NCI-H2029 (cell line): Measurements from ENCODE around the gene CAPN5.
"Not testable (repeated sequence)": the region's sequence is repeated elsewhere in the genome, so short reads cannot be mapped to it uniquely, and the experiment has no call there.

Source experiments
- DNase-seq: peaks from one replicate; lab custom pipeline; 2025; lab: John Stamatoyannopoulos, UW

CAPN5 gene

DNA sequence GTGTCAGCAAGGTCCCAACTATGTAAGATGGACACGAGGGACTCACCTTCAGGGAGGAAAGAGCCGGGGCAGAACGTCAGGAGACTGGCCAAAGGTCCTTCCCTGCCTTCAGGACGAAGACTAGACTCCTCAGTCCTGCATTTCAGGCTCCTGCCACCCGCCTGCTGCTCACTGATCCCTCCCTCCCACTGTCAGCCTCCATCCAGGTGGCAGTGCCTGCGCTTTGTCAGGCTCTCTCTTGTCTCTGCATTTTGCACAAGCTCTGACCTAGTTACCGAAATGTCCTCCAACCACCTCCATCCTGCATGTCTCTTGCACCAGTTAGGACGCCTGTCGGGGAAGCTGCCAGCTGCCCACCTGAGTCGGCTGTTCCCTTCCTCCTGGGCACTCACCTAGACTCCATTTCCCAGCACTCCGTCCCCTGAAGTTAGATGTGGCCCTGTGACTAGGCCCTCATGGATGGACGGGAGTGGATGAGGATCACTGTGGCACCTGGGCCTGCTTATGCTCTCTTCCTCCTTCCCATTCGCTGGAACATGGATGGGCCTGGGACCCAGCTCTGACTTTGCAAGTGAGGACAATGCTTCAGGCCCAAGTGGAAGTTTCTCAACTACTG lies 24.6 kb upstream of the CAPN5 start:
- no peak for DNase-seq

DNA sequence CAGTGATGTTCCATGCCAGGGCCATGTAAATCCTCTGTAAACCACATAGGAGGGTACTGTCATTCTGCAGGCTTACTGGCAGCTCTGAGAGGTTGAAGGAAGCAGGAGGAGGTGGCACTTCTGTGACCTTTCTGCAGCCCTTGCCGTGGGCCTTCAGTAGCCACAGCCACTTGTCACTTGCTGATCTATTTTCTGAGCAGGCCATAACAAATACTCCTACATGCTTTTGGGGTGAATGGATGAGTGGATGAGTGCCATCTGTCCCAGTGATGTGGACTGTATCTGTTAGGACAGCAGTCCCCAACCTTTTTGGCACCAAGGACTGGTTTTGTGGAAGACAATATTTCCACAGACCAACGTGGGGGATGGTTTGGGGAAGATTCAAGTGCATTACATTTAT lies 22.4 kb upstream of the CAPN5 start:
- DNase-seq, result no peak

DNA sequence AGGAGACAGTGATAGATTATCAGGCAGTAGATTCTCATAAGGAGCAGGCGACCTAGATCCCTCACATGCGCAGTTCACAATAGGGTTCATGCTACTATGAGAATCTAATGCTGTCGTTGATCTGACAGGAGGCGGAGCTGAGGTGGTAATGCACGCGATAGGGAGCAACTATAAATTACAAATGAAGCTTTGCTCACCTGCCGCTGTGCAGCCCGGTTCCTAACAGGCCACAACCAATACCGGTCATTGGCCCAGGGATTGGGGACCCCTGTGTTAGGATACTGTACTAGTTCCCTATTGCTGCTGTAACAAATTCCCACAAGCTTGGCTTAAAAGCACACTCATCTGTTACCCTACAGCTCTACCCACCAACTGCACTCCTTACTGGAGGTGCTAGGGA lies 21.9 kb upstream of the CAPN5 start:
- no peak for DNase-seq

DNA sequence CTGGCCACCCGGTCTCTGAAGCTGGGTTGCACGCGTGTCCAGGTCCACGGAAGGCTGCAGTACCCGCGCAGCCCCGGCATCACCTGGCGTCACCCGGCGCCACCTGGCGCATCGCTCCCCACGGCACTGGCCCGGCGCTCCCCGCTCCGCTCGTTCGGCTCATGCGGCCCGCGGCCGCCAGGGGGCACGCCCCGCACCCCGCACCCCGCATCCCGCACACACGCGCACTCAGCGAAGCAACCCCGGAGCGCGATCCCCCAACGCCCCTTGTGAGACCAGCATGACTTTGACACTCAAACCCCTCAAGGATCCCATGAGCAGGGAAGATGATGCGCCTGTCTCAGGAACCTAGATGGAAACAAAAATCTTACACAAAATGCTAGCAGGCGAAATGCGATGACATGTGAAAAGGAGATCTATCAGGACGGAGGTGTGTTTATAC lies 20.7 kb upstream of the CAPN5 start:
- DNase-seq, result no peak

DNA sequence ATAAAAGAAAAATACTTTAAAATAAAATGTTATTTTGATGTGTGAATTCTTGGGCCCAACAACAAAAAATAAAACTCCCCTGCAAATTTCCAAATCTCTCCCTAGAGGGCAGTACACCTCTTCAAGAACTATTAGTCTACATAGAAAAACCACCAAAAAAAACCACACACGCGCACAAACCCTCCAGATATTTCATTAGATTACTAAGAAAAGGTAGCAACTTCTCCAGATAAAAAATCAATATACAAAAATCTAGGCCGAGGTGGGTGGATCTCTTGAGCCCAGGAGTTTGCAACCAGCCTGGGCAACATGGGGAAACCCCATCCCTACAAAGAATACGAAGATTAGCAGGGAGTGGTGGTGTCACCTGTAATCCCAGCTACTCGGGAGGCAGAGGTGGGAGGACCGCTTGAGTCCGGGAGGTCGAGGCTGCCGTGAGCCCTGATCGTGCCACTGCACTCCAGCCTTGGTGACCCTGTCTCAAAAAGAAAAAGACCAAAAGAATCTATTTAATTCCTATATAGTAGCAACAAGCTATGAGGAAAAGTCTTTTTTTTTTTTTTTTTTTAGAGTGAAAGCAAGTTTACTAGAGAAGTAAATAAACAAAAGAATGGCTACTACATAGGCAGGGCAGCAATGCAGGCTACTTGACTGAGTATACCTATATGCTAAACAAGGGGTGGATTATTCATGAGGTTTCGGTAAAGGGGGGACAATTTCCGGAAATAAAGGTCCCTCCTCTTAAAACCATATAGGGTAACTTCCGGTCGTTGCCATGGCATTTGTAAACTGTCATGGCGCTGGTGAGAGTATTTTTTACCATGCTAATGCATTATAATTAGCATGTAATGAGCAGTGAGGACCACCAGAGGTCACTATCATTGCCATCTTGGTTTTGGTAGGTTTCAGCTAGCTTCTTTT lies 19.5 kb upstream of the CAPN5 start:
- DNase-seq, result peak; percentile 95

DNA sequence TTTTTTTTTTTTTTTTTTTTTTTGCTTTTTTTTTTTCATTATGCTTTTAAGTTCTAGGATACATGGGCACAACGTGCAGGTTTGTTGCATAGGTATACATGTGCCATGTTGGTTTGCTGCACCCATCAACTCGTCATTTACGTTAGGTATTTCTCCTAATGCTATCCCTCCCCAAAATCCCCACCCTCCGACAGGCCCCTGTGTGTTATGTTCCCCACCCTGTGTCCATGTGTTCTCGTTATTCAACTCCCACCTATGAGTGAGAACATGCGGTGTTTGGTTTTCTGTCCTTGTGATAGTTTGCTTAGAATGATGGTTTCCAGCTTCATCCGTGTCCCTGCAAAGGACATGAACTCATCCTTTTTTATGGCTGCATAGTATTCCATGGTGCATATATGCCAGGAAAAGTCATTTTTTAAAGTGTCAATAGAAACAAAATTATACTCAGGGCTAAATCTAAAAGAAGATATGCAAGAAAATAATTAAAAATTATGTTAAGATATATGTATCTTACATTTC lies 18.8 kb upstream of the CAPN5 start:
- not testable (repeated sequence) for DNase-seq

DNA sequence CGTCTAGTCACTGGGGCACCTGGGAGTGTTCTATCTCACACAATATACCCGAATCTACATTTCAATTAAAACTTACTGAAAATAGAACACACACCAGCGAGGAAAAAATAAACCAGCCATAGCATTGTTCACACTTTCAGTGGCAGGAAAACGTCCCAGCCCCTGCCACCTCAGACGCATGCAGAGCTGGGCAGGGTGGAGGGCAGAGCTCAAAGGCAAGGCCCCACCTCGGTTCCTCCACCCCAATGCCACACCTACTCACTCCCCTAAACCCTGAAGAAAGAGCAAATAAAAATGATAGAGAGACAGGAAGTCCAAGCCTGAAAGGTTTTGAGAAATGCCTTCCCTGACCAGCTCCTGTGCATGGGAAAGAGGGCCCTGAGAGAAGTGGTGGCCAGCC lies 17.7 kb upstream of the CAPN5 start:
- DNase-seq, result no peak

DNA sequence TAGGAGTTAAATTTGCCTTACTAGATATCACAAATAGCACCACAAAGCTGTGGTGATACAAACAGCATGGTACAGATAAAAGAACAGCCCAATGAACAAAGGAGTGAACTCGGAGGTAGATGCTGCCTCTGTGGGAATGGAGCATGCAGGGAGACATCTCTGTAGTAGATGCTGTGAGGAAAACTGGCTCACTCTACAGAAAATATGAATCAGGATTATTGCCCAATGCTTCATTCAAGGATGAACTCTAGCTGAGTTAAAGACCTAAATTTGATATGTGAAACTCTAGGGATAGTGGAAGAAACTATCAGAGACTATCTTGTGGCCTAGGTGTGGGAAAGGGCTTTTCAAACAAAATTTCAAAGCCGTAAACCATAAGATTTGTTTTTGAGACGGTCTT lies 15.3 kb upstream of the CAPN5 start:
- no peak for DNase-seq

DNA sequence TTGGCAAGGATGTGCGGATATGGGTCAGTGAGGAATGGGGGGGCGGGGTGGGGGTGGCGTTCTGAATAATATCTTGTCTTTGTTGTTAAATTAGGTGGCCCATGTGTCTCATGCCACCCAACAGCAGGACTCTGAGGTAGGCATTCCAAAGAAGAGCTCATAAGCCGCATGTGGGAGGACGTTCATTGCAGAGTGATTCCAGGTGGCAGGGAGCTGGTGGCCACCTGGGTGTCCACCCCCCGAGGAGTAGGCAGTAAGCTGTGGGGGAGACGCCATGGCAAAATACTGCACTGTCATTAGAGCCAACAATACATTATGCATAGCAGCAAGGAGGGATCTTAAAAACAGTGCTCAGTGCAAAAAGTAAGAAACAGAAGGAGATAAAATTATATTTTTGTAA lies 14.3 kb upstream of the CAPN5 start:
- DNase-seq, result no peak

DNA sequence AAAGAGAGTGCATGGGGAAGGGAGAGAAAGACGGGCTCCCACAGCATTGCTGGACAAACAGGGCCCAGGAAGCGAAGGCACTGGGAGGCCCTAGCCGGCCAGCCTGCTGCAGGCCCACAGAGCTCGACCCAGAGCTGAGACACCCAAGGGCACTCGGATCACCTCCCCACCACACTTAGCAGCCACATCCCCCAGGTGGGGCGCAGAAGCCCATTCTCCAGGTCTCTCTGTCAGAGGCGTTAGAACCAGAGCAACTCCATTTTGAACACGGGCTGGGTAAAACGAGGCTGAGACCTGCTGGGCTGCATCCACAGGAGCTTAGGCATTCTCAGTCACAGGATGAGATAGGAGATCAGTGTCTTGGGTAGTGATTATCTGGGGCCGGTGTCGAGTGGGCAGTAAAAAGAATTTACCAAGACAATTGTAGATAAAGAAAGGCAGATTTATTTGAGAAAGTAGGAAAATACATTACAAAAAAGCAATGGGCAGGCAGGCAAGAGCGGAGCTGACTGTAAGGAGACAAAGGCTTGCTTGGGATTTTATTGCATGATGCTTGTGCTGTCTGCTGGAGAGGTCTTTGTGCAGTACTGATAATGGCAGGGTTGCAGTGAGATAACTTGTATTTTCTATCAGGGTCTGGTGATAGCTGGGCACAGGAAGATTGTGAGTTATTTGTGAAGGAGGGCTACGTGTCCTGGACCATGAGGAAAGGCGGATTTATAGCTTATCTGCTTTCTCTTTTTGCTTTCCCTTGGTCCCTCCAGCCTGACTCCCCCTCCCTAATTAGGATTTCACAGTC lies 13.4 kb upstream of the CAPN5 start:
- no peak for DNase-seq

DNA sequence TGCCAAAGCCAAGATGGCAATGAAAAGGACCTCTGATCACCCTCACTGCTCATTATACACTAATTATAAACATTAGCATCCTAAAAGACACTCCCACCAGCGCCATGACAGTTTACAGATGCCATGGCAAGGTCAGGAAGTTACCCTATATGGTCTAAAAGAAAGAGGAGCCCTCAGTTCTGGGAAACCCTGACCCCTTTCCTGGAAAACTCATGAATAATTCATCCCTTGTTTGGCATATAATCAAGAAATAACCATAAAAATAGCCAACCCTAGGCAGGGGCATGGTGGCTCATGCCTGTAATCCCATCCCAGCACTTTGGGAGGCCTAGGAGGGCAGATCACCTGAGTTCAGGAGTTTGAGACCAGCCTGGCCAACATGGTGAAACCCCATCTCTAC lies 12.7 kb upstream of the CAPN5 start:
- DNase-seq, result no peak

DNA sequence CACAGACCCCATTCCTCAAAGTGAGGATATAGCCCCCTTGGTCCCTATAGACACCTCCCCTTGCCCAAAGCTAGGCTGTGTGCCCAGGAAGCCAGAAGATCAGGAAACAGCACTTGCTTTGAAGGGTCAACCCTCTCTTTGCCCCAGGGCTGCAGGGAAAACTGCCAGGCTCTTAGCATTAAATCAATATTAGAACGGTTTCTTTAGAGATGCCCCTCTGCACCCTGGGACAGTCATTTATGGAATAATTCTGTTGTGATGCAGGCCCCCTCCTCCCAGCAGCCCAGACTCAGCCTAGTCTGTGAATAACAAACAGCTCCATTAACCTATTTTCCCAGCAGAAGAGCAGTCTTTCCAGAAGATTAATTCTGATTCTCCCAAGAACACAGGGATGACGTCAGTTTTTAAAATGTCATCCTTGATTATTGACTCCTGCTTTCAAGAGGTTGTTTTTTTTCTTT lies 11.6 kb upstream of the CAPN5 start:
- peak; percentile 64 for DNase-seq

DNA sequence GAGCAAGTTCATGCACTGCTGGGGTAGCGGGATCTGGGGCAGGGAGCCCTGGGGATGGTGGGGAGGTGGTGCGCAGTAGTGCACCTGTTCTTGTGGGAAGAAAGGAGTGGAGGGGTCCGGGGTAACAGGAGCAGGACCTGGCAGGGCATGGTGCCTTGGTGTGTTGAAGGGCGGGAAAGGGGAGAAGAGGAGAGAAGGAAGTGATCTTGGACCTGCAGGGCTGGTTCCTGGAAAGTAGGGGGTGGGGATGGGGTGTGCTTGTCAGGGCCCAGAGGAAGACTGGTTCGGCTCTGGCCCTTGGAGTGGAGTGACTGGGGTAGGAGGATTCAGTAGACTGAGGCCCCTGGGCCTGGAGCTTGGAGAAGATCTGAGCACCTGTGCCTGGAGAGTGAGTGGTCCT lies 10.9 kb upstream of the CAPN5 start:
- DNase-seq, result no peak

DNA sequence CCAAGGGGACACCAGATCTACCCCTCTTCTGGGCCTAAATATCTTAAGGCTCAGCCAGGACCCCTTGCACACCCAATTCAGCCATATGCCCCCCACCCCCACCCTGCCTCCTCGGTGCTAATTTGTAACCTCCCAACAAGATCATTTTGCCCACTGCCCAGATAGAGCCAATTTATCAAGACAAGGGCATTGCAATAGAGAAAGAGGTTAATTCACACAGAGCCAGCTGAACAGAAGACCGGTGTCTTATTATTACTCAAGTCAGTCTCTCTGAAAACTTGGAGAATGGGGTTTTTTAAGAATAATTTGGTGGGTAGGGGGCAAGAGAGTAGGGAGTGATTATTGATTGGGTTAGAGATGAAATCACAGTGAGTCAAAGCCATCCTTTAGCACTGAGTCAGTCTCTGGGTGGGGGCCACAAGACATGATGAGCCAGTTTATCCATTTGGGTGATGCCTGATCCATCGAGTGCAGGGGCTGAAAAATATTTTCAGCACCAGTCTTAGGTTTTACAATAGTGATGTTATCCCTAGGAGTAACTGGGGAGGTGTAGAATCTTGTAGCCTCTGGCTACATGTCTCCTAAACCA lies 9.9 kb upstream of the CAPN5 start:
- DNase-seq, result no peak

DNA sequence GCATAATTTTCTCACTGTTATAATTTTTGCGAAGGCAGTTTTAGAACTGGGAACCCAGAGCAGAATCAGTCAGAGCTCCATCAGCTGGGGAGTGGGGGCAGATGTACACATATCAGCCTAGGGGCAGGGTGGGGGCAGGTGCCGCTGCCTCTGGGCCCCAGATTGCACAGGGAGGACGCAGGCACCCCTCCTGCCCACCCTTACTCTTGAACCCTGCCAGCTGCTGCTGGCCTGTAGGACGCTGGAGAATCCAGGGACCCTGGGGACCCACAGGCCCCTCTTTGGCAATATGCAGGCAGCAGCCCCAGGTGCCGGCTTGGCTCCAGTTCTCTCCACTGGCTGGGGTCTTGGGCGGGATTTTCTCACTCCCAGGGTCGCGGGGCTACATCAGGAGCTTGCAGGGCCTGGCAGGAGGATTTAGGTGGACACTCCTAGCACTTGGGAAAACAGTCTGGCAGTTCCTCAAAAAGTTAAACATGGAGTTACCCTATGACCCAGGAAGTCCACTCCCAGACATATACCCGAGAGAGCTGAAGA lies 8.8 kb upstream of the CAPN5 start:
- DNase-seq, result no peak

DNA sequence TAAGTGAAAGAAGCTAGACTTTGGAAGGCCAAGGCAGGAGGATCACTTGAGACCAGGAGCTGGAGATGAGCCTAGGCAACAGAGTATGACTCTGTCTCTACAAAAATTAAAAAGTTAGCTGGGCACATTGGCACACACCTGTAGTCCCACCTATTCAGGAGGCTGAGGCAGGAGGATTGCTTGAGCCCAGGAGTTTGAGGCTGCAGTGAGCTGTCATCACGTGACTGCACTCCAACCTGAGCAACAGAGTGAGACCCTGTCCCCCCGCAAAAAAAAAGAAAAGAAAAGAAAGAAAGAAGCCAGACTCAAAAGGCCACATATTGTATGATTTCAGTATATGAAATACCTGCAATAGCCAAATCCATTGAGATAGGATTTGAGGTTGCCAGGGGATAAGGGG lies 7.9 kb upstream of the CAPN5 start:
- DNase-seq, result no peak

DNA sequence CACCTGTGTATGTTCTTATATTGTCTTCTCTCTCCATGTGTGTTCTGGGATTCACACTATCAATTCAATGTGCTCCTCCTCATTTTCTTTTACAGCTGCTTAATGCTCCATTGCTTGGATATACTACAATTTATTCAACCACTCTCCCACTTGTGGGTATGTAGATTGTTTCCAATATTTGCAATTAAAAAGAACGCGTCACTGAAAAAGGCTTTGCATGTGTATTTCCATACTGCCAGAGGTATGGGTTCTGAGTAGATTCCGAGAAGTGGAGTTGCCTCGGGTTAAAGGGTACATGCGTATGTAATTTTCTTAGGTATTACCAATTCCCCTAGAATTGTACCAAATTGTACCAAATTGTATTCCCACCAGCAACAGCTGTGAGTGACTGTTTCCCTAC lies 7.0 kb upstream of the CAPN5 start:
- no peak for DNase-seq

DNA sequence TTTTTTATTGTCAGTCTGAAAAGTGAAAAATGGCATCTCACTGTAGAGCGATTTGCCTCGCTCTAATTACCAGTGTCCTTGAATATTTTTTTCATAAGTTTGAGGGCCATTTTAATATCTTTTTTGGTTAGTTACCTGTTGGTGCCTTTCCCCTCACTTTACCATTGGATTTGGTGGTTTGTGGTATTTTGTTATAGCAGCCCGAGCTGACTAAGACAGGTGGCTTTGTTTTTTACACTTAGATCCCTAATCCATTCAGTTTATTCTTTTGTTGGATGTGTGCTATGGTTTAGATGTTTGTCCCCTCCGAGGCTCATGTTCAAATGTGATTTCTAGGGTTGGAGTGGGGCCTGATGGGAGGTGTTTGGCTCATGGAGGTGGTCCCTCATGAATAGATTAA lies 6.5 kb upstream of the CAPN5 start:
- DNase-seq, result no peak

DNA sequence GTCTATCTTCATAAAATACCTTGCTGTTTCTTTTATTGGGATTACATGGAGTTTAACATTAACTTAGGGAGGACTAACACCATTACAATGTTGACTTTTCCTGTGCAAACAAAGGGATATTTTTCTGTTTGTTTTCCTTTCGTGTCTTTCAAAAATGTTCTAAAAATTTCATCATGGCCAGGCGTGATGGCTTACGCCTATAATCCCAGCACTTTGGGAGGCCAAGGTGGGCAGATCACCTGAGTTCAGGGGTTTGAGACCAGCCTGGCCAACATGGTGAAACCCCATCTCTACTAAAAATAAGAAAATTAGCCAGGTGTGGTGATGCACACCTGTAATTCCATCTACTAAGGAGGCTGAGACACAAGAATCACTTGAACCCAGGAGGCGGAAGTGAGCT lies 5.5 kb upstream of the CAPN5 start:
- not testable (repeated sequence) for DNase-seq

DNA sequence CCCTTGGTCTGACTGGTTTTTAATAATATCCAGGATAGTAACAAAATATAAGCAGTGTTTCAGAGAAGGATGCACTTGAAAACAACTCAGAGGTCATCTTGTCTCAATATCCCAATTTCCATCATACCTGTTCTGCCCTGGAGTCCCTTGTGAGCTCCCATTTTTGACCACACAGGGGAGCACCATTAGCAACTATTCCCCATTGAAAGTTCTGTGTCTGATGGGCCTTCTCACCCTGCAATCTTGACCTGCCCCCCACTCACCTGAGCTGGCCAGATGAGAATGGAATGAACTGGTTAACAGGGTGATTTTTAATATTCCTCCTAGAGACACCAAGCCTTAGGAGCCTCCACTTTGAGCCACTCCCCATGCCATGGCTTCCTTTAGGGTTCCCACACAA lies 3.8 kb upstream of the CAPN5 start:
- no peak for DNase-seq

DNA sequence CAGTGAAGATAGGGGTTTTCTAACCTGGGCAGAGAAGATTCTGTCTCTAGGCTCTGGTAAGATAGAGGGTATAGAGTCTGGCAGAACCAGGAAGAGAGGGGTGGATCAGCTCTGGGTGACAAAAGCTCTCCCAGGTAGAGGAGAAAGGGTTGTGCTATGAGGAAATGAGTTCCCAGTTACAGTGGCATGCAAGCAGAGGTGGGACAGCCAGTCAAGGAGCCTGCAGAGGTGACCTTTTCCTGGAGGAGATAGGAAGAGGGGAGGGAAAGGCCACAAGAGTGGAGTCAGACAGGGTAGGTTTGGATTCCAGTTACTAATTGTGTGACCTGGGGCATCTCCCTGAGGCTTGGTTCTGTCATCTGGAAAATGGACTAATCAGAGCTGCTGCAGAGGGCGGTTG lies 3.4 kb upstream of the CAPN5 start:
- DNase-seq, result no peak

DNA sequence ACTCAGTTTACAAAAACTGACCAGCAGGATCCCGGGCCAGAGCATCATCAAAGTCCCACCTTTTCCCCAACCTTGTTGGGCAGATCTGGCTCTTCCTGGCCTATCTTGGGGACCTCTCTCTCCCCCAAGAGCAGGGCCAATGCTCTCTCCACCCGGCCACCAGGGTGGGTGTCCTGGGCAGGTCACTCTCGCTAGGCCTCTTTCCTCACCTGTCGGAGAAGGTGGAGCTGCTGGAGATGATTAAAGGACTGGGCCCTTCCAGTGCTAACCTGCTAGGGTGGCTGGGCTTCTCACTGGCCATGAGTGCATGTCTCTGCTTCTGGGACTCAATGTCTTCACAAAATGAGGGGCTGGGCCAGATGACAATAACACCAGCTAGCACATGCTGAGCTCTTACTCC lies 2.9 kb upstream of the CAPN5 start:
- no peak for DNase-seq
